ENCODE data around the gene COL1A1. TPM values are rescaled to one million over a fixed set of nuclear protein-coding genes. Genes with fewer than 3 reads are reported as not detected.

Gene COL1A1
- total RNA-seq, 1 experiment from 2014 or later: 5.5 TPM

GRCh38 chr17:50165867-50166517 is 35.4 kb downstream of the COL1A1 start, which contains the start of gene SGCA:
SGCA (plus strand) TSS chr17:50166005; CDS start chr17:50166041, 36 bp downstream.
- BruUV-seq (replicated peaks): no TSS peak
- no peak within 1 kb of the TSS for H3K27ac Mint-ChIP-seq (ENCODE audit: unreplicated experiment)
- H3K4me1 Mint-ChIP-seq (ENCODE audit: low read depth, unreplicated experiment): peaks cover 24% of the 10 kb centered on the region
- CTCF ChIA-PET: interaction anchor here (0.9 to 1.3 kb wide), 3 partner anchors 12 to 16 kb away, joined by 4 to 8 read pairs (median 4); partner anchors contain the start of gene PPP1R9B
- no peak for TF ChIP-seq CTCF (IDR thresholded peaks at IDR 0.05; ENCODE audit: unreplicated experiment)
- no peak for DNase-seq
- H3K4me3 Mint-ChIP-seq (ENCODE audit: low read depth, unreplicated experiment): no peak within 1 kb of the TSS
- no peaks in the 10 kb centered on the region for H3K9me3 Mint-ChIP-seq (ENCODE audit: low read depth, unreplicated experiment)
- peaks cover 7% of the 10 kb centered on the region for H3K36me3 Mint-ChIP-seq (ENCODE audit: insufficient read depth, unreplicated experiment)
- peaks cover 71% of the 10 kb centered on the region for H3K27me3 Mint-ChIP-seq (ENCODE audit: unreplicated experiment)
- intact Hi-C loops (cut with micrococcal nuclease; ENCODE audit: unreplicated experiment): no loop called here

GRCh38 chr17:50165466-50165865 is 36.0 kb downstream of the COL1A1 start:
- CTCF ChIA-PET: interaction anchor here (0.9 to 1.3 kb wide), 3 partner anchors 13 to 15 kb away, joined by 4 to 8 read pairs (median 5); partner anchors contain the start of gene PPP1R9B
- H3K27ac Mint-ChIP-seq (ENCODE audit: unreplicated experiment): no peak overlapping the region
- H3K4me1 Mint-ChIP-seq (ENCODE audit: low read depth, unreplicated experiment): peaks cover 30% of the 10 kb centered on the region
- H3K9me3 Mint-ChIP-seq (ENCODE audit: low read depth, unreplicated experiment): no peaks in the 10 kb centered on the region
- no peak overlapping the region for H3K4me3 Mint-ChIP-seq (ENCODE audit: low read depth, unreplicated experiment)
- no peak for TF ChIP-seq CTCF (IDR thresholded peaks at IDR 0.05; ENCODE audit: unreplicated experiment)
- intact Hi-C loops (cut with micrococcal nuclease; ENCODE audit: unreplicated experiment): no loop called here
- peaks cover 12% of the 10 kb centered on the region for H3K36me3 Mint-ChIP-seq (ENCODE audit: insufficient read depth, unreplicated experiment)
- BruUV-seq (replicated peaks): no TSS peak
- no peak for DNase-seq
- H3K27me3 Mint-ChIP-seq (ENCODE audit: unreplicated experiment): peaks cover 77% of the 10 kb centered on the region

GRCh38 chr17:50165066-50165465 is 36.4 kb downstream of the COL1A1 start:
- no peak overlapping the region for H3K4me3 Mint-ChIP-seq (ENCODE audit: low read depth, unreplicated experiment)
- H3K36me3 Mint-ChIP-seq (ENCODE audit: insufficient read depth, unreplicated experiment): peaks cover 12% of the 10 kb centered on the region
- H3K27ac Mint-ChIP-seq (ENCODE audit: unreplicated experiment): no peak overlapping the region
- no peaks in the 10 kb centered on the region for H3K9me3 Mint-ChIP-seq (ENCODE audit: low read depth, unreplicated experiment)
- TF ChIP-seq CTCF (IDR thresholded peaks at IDR 0.05; ENCODE audit: unreplicated experiment): no peak
- CTCF ChIA-PET: interaction anchor here (0.9 to 1.3 kb wide), 3 partner anchors 13 to 15 kb away, joined by 4 to 8 read pairs (median 5); partner anchors contain the start of gene PPP1R9B
- no peak for DNase-seq
- intact Hi-C loops (cut with micrococcal nuclease; ENCODE audit: unreplicated experiment): no loop called here
- H3K4me1 Mint-ChIP-seq (ENCODE audit: low read depth, unreplicated experiment): peaks cover 31% of the 10 kb centered on the region
- peaks cover 81% of the 10 kb centered on the region for H3K27me3 Mint-ChIP-seq (ENCODE audit: unreplicated experiment)
- BruUV-seq (replicated peaks): no TSS peak

GRCh38 chr17:50164697-50164988 is 36.8 kb downstream of the COL1A1 start:
- Mint-ChIP-seq H3K27me3 (ENCODE audit: unreplicated experiment) (peaks cover 82% of the 10 kb centered on the region), H3K4me3 (ENCODE audit: low read depth, unreplicated experiment) (no peak overlapping the region), H3K36me3 (ENCODE audit: insufficient read depth, unreplicated experiment) (peaks cover 12% of the 10 kb centered on the region), H3K27ac (ENCODE audit: unreplicated experiment) (no peak overlapping the region), H3K4me1 (ENCODE audit: low read depth, unreplicated experiment) (peaks cover 30% of the 10 kb centered on the region), H3K9me3 (ENCODE audit: low read depth, unreplicated experiment) (no peaks in the 10 kb centered on the region)
- BruUV-seq (replicated peaks): no TSS peak
- TF ChIP-seq CTCF (IDR thresholded peaks at IDR 0.05; ENCODE audit: unreplicated experiment): no peak
- CTCF ChIA-PET: interaction anchor here (1.0 to 1.3 kb wide), 2 partner anchors 13 to 14 kb away, joined by 4 to 5 read pairs; no protein-coding TSS in a partner anchor
- intact Hi-C loops (cut with micrococcal nuclease; ENCODE audit: unreplicated experiment): loop anchor here (5.0 kb wide), 1 partner anchor 47 kb away; no protein-coding TSS in a partner anchor
- no peak for DNase-seq
